Midbrain (tissue), 1 donor: ENCODE measurements around the gene SRRT.
"Not testable (repeated sequence)": the region's sequence is repeated elsewhere in the genome, so short reads cannot be mapped to it uniquely, and the experiment has no call there.

Experiments used
- DNase-seq: peaks from one replicate; lab custom pipeline; 2025; lab: John Stamatoyannopoulos, UW

Gene SRRT

DNA sequence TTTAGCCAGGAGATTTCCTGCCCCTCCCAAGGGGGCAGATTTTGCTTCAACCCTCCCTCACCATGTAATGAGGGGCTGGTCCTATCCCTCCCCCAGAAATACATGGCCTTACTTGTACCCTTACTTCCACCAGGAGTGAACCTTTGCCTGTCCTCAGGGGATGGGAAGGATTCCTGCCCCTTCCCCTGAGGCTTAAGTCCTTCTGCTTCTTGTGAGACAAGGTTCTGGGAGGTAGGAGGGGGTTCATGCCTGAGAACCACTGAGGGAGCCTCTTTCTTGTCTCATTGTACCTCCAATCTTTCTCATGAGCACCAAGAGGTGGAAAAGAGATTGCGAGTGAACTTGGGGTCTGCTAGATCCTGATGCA is 54.9 kb downstream of the SRRT start:
- no peak for DNase-seq

DNA sequence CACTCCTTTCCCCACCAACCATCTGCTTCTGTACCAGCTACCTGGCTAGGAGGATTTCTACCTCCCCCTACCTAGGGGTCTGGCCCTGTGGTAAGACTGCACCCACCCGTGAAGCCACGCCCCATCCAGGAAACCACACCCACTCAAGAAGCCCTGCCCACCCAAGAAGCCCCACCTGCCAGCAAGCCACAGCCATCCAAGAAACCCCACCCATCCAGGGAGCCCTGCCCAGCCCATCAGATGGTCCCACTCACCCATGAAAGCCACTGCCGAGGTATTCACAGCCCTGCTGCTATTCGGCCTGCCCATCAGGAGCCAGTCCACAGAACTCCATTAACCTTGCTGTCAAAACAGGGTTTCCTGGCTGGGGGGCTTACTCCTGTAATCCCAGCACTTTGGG is 58.8 kb downstream of the SRRT start:
- no peak for DNase-seq

DNA sequence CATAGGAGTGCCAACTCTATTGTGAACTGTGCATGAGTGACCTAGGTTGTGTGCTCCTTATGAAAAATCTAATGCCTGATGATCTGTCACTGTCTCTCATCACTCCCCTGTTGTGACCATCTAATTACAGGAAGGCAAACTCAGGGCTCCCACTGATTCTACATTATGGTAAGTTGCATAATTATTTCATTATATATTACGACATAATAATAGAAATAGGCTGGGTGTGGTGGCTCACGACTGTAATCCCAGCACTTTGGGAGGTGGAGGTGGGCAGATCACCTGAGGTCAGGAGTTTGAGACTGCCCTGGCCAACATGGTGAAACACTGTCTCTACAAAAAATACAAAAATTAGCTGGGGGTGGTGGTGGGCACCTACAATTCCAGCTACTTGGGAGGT is 60.5 kb downstream of the SRRT start:
- not testable (repeated sequence) for DNase-seq

GRCh38 chr7:100936167-100936566 is 61.3 kb downstream of the SRRT start:
- DNase-seq = not testable (repeated sequence)
